ENCODE data around the gene ABCC5.

DNA sequence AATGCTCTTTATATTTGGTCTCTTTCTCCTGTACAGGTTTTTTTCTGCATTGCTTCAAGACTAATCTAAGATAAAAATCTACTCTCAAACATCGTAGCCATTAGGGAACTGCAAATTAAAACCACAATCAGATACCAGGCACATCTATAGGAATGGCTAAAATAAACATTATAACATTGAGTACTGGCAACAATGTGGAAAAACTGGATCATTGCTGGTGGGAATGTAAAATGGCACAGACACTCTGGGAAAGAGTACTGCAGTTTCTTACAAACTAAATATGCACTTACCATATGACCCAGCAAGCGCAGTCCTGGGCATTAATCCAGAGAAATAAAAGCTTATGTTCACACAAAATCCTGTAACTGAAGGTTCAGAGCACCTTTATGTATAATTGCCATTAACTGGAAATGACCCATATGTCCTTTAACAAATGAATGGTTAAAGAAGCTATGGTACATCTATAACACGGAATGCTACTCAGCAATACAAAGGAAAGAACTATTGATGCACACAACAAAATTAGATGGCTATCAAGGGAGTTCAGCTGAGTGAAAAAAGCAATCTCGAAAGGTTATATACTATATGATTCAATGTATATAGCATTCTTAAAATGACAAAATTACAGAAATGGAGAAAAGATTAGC is 6.3 kb downstream of the ABCC5 start:
- TF ChIP-seq EZH2 (IDR thresholded peaks at IDR 0.05; ENCODE audit: insufficient read depth, poor library complexity, severe bottlenecking) (no peak), EZH2phosphoT487 (IDR thresholded peaks at IDR 0.05; ENCODE audit: insufficient read depth, low read depth) (no peak)
